Measurements from ENCODE around the gene LAMA2.

The LAMA2 gene

DNA sequence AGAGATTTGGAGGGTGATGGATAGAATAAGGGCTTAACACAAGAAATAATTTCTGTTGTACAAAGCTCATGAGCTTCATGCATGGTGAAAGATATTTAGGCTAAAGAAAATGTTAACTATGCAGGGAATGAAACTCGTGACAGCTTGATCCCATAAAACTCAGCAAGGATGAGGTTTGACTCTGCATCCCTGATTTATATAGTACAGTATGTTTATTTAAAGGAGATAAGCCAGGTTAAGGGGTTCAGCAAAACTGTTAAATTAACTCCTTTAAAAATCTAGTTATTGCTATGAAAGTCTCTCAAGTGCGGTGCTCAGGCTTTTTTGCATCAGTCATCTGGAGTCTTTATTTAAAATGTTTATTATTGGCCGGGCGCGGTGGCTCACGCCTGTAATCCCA, 326.4 kb downstream of the LAMA2 start:
- TF ChIP-seq TAF1 (IDR thresholded peaks at IDR 0.05; ENCODE audit: borderline replicate concordance, insufficient read depth, low read length) (no peak), POLR2AphosphoS5 (IDR thresholded peaks at IDR 0.05; ENCODE audit: low read depth, low read length) (no peak), FOXP2 (optimal IDR thresholded peaks at IDR 0.05; ENCODE audit: borderline replicate concordance, extremely low read depth, extremely low read length, insufficient read depth) (no peak), SIN3A (IDR thresholded peaks at IDR 0.05; ENCODE audit: borderline replicate concordance, insufficient read depth, low read length) (no peak)
- TF ChIP-seq, protein P1, sequence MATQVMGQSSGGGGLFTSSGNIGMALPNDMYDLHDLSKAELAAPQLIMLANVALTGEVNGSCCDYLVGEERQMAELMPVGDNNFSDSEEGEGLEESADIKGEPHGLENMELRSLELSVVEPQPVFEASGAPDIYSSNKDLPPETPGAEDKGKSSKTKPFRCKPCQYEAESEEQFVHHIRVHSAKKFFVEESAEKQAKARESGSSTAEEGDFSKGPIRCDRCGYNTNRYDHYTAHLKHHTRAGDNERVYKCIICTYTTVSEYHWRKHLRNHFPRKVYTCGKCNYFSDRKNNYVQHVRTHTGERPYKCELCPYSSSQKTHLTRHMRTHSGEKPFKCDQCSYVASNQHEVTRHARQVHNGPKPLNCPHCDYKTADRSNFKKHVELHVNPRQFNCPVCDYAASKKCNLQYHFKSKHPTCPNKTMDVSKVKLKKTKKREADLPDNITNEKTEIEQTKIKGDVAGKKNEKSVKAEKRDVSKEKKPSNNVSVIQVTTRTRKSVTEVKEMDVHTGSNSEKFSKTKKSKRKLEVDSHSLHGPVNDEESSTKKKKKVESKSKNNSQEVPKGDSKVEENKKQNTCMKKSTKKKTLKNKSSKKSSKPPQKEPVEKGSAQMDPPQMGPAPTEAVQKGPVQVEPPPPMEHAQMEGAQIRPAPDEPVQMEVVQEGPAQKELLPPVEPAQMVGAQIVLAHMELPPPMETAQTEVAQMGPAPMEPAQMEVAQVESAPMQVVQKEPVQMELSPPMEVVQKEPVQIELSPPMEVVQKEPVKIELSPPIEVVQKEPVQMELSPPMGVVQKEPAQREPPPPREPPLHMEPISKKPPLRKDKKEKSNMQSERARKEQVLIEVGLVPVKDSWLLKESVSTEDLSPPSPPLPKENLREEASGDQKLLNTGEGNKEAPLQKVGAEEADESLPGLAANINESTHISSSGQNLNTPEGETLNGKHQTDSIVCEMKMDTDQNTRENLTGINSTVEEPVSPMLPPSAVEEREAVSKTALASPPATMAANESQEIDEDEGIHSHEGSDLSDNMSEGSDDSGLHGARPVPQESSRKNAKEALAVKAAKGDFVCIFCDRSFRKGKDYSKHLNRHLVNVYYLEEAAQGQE (IDR thresholded peaks at IDR 0.05; ENCODE audit: insufficient read depth in 1 of 2, low read depth in 2 of 2, low read length in 2 of 2): no peak

DNA sequence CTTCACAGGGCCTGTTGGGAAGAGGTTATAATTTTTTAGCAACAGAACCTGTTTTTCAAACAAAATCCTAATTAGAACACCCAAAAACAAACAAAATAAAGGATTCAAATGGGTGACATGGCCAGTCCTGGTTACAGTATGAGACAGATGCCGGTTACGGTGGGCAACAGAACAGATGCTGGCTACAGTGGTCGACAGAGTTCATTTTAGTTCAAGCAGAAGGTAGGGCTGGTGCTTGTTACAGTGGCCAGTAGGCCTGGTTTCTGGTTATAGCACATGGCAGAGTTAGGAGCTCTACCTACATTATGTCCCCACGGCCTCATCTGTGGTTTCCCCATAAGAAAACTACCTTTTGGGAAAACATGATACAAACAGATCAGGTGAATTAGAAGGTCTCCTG, 327.7 kb downstream of the LAMA2 start:
- TF ChIP-seq FOXP2 (optimal IDR thresholded peaks at IDR 0.05; ENCODE audit: borderline replicate concordance, extremely low read depth, extremely low read length, insufficient read depth) (no peak), POLR2AphosphoS5 (IDR thresholded peaks at IDR 0.05; ENCODE audit: low read depth, low read length) (no peak), TAF1 (IDR thresholded peaks at IDR 0.05; ENCODE audit: borderline replicate concordance, insufficient read depth, low read length) (no peak), SIN3A (IDR thresholded peaks at IDR 0.05; ENCODE audit: borderline replicate concordance, insufficient read depth, low read length) (no peak)
- TF ChIP-seq, protein P1 (IDR thresholded peaks at IDR 0.05; ENCODE audit: insufficient read depth in 1 of 2, low read depth in 2 of 2, low read length in 2 of 2): no peak

DNA sequence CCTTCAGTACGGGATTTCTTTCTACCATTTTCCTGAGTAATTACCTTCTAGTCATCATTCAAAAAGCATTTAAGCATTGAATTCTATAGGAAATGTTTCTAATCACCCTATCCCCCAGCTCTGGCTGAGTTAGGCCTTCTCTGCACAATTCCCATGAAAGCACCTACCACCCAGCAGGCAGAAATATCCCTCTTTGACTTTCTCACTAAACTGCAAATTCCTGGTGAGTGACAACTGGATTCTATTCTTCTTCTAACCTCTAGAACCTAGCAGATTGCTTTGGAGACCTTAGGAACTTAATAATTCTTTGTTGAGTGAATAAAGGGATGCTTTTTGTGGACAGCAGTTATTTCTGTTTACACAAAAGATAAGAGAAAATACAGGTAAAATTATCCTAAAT, 328.7 kb downstream of the LAMA2 start:
- TF ChIP-seq TAF1 (IDR thresholded peaks at IDR 0.05; ENCODE audit: borderline replicate concordance, insufficient read depth, low read length) (no peak), POLR2AphosphoS5 (IDR thresholded peaks at IDR 0.05; ENCODE audit: low read depth, low read length) (no peak), FOXP2 (optimal IDR thresholded peaks at IDR 0.05; ENCODE audit: borderline replicate concordance, extremely low read depth, extremely low read length, insufficient read depth) (no peak)

DNA sequence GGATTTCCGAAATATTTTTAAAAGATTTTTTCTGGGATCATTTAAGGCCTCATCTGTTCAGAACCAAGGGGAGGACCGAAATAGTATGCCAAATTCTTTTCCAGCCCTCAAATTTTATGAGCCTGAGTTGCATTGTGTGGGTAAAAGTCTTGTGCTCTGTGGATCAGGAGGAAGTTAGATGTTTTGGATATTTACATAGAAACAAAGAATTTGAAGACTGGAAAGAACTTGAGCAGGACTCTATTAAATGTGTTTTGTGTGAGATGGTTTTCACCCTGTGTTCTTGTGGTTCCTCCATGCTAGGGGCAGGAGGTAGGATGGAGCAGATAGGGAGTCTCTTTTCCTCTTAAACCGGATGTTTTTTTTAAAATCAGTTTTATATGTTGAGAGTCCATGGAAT, 329.1 kb downstream of the LAMA2 start:
- TF ChIP-seq SIN3A (IDR thresholded peaks at IDR 0.05; ENCODE audit: borderline replicate concordance, insufficient read depth, low read length) (no peak), TAF1 (IDR thresholded peaks at IDR 0.05; ENCODE audit: borderline replicate concordance, insufficient read depth, low read length) (no peak), FOXP2 (optimal IDR thresholded peaks at IDR 0.05; ENCODE audit: borderline replicate concordance, extremely low read depth, extremely low read length, insufficient read depth) (no peak), POLR2AphosphoS5 (IDR thresholded peaks at IDR 0.05; ENCODE audit: low read depth, low read length) (no peak)
- TF ChIP-seq, protein P1 (IDR thresholded peaks at IDR 0.05; ENCODE audit: insufficient read depth in 1 of 2, low read depth in 2 of 2, low read length in 2 of 2): no peak

DNA sequence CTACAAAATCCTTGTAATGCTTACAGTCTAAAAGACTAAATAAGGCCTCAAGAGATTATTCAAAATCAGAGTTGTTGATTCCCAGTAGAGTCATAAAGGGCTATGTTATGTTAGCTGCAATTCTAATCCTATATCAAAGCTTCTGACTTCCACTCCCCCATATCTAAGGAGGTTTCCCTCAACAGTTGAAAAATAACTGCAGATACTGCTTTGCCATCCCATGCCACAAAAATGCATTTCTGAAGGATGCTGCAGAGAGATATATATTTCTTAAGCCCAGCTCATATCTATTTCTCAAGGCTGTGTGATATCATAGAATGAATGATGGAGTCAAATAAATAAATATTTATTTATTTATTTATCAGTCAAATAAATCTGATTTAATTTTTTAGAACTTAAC, 332.3 kb downstream of the LAMA2 start:
- TF ChIP-seq SIN3A (IDR thresholded peaks at IDR 0.05; ENCODE audit: borderline replicate concordance, insufficient read depth, low read length) (no peak), TAF1 (IDR thresholded peaks at IDR 0.05; ENCODE audit: borderline replicate concordance, insufficient read depth, low read length) (no peak), POLR2AphosphoS5 (IDR thresholded peaks at IDR 0.05; ENCODE audit: low read depth, low read length) (no peak), FOXP2 (optimal IDR thresholded peaks at IDR 0.05; ENCODE audit: borderline replicate concordance, extremely low read depth, extremely low read length, insufficient read depth) (no peak)
- TF ChIP-seq, protein P1 (IDR thresholded peaks at IDR 0.05; ENCODE audit: insufficient read depth in 1 of 2, low read depth in 2 of 2, low read length in 2 of 2): no peak

All from PFSK-1 (cell line).